HEK293T (cell line): ENCODE results near the gene SLC47A2.
"Not testable (repeated sequence)": the region's sequence is repeated elsewhere in the genome, so short reads cannot be mapped to it uniquely, and the experiment has no call there.

Experiments
- CTCF ChIA-PET: fragments of 350-600 bp; formaldehyde crosslinking; extraction: SDS; loops from one replicate; lab custom pipeline; 2021; ENCODE audit warnings: antibody characterized with exemption, inconsistent platforms; lab: Yijun Ruan, JAX
- POLR2A ChIA-PET: fragments of 350-600 bp; formaldehyde crosslinking; extraction: SDS; loops from one replicate; lab custom pipeline; 2020; ENCODE audit warnings: antibody characterized with exemption, inconsistent platforms; lab: Yijun Ruan, JAX
- DNase-seq: peaks from one replicate; pipeline ENCODE4 v3.0.0; 2012; ENCODE audit warnings: mixed read lengths; ENCODE audit errors: extremely low spot score
- ARNT ChIP-seq: fragments of 450-650 bp; IDR thresholded peaks from 2 replicates; pipeline ENCODE4 v1.6.1; 2017; ENCODE audit warnings: mild to moderate bottlenecking
- BHLHE40 ChIP-seq: fragments of 450-650 bp; IDR thresholded peaks from 2 replicates; pipeline ENCODE4 v1.6.1; 2016; ENCODE audit warnings: mild to moderate bottlenecking, moderate library complexity, borderline replicate concordance
- CTBP1 ChIP-seq: fragments of 450-650 bp; IDR thresholded peaks from 2 replicates; pipeline ENCODE4 v1.6.1; 2016; ENCODE audit warnings: borderline replicate concordance
- ELF4 ChIP-seq: fragments of 450-650 bp; IDR thresholded peaks from 2 replicates; pipeline ENCODE4 v1.6.1; 2017; ENCODE audit warnings: antibody characterized with exemption
- FOXA1 ChIP-seq: fragments of 450-650 bp; IDR thresholded peaks from 2 replicates; pipeline ENCODE4 v1.6.1; 2016; ENCODE audit warnings: mild to moderate bottlenecking
- FOXK2 ChIP-seq: fragments of 450-650 bp; IDR thresholded peaks from 2 replicates; pipeline ENCODE4 v1.6.1; 2016; ENCODE audit warnings: mild to moderate bottlenecking
- FOXM1 ChIP-seq: fragments of 450-650 bp; IDR thresholded peaks from 2 replicates; pipeline ENCODE4 v1.6.1; 2017; ENCODE audit warnings: mild to moderate bottlenecking, borderline replicate concordance
- HDGF ChIP-seq: fragments of 450-650 bp; IDR thresholded peaks from 2 replicates; pipeline ENCODE4 v1.6.1; 2017; ENCODE audit warnings: antibody characterized with exemption, borderline replicate concordance
- L3MBTL2 ChIP-seq: fragments of 450-650 bp; conservative IDR thresholded peaks from 2 replicates; pipeline ENCODE4 v1.6.1; 2016; ENCODE audit warnings: mild to moderate bottlenecking
- LEF1 ChIP-seq: fragments of 450-650 bp; IDR thresholded peaks from 2 replicates; pipeline ENCODE4 v1.6.1; 2017; ENCODE audit warnings: mild to moderate bottlenecking, borderline replicate concordance
- NFRKB ChIP-seq: fragments of 450-650 bp; IDR thresholded peaks from 2 replicates; pipeline ENCODE4 v1.6.1; 2016; ENCODE audit warnings: mild to moderate bottlenecking, moderate library complexity
- SP1 ChIP-seq: fragments of 450-650 bp; IDR thresholded peaks from 2 replicates; pipeline ENCODE4 v1.6.1; 2017
- SUZ12 ChIP-seq: fragments of 450-650 bp; IDR thresholded peaks from 2 replicates; pipeline ENCODE4 v1.6.1; 2016; ENCODE audit warnings: mild to moderate bottlenecking
- TARDBP ChIP-seq: fragments of 450-650 bp; IDR thresholded peaks from 2 replicates; pipeline ENCODE4 v1.6.1; 2016
- ZNF384 ChIP-seq: fragments of 450-650 bp; IDR thresholded peaks from 2 replicates; pipeline ENCODE4 v1.6.1; 2016
- TF ChIP-seq, protein P1 (sequence below): fragments of 450-650 bp; IDR thresholded peaks from 2 replicates; pipeline ENCODE4 v1.6.1; 2016

Gene SLC47A2, protein sequence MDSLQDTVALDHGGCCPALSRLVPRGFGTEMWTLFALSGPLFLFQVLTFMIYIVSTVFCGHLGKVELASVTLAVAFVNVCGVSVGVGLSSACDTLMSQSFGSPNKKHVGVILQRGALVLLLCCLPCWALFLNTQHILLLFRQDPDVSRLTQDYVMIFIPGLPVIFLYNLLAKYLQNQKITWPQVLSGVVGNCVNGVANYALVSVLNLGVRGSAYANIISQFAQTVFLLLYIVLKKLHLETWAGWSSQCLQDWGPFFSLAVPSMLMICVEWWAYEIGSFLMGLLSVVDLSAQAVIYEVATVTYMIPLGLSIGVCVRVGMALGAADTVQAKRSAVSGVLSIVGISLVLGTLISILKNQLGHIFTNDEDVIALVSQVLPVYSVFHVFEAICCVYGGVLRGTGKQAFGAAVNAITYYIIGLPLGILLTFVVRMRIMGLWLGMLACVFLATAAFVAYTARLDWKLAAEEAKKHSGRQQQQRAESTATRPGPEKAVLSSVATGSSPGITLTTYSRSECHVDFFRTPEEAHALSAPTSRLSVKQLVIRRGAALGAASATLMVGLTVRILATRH

GRCh38 chr17:19716108-19717030 is at the start of gene SLC47A2:
Gene SLC47A2 (minus strand): TSS chr17:19716584. CDS start chr17:19716555, 29 bp downstream.
- TF ChIP-seq LEF1, result no peak
- no peak for TF ChIP-seq ZNF384
- TF ChIP-seq SUZ12, result no peak
- no peak for TF ChIP-seq ELF4
- TF ChIP-seq, protein P1, sequence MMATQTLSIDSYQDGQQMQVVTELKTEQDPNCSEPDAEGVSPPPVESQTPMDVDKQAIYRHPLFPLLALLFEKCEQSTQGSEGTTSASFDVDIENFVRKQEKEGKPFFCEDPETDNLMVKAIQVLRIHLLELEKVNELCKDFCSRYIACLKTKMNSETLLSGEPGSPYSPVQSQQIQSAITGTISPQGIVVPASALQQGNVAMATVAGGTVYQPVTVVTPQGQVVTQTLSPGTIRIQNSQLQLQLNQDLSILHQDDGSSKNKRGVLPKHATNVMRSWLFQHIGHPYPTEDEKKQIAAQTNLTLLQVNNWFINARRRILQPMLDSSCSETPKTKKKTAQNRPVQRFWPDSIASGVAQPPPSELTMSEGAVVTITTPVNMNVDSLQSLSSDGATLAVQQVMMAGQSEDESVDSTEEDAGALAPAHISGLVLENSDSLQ, result no peak
- no peak for TF ChIP-seq ARNT
- no peak for TF ChIP-seq FOXA1
- no peak for TF ChIP-seq L3MBTL2
- no peak for TF ChIP-seq TARDBP
- TF ChIP-seq FOXK2, result no peak
- TF ChIP-seq NFRKB, result no peak
- no peak for TF ChIP-seq FOXM1
- TF ChIP-seq SP1, result no peak
- no peak for TF ChIP-seq CTBP1
- TF ChIP-seq BHLHE40, result no peak
- no peak for DNase-seq
- ChIA-PET CTCF (interaction anchor here (0.7 kb wide), 1 partner anchor 195 kb away, joined by 4 read pairs; no protein-coding TSS in a partner anchor), POLR2A (interaction anchor here (1.0 to 2.1 kb wide), 3 partner anchors 68 to 182 kb away, joined by 3 to 7 read pairs (median 3); partner anchors contain the start of genes ALDH3A2 and SLC47A1)

GRCh38 chr17:19766016-19766415 is 49.6 kb upstream of the SLC47A2 start:
- POLR2A ChIA-PET, result interaction anchor here (1.2 to 1.4 kb wide), 2 partner anchors 117 to 388 kb away, joined by 5 to 11 read pairs; partner anchors contain the start of genes ALDH3A2 and MAPK7
- DNase-seq, result no peak
- CTCF ChIA-PET, result interaction anchor here (0.6 to 2.0 kb wide), 19 partner anchors 10 to 404 kb away, joined by 3 to 12 read pairs (median 3); partner anchors contain the start of genes ALDH3A2 and B9D1
- TF ChIP-seq FOXA1 (no peak), HDGF (no peak), CTBP1 (no peak), BHLHE40 (no peak), ZNF384 (no peak), ELF4 (no peak), ARNT (no peak), FOXM1 (no peak), SP1 (no peak), L3MBTL2 (no peak)
- TF ChIP-seq, protein P1, result no peak

DNA sequence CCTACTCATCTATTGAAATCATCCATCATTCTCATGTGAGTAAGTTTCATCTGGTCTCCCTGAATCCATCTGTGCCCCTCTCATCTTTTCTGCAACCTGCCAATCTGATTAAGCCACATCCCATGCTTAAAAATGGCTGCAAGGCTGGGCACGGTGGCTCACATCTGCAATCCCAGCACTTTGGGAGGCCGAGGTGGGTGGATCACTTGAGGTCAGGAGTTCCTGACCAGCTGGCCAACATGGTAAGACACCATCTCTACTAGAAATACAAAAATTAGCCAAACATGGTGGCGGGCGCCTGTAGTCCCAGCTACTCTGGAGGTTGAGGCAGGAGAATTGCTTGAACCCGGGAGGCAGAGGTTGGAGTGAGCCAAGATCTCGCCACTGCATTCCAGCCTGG is 47.6 kb upstream of the SLC47A2 start:
- ChIA-PET CTCF (interaction anchor here (0.6 to 3.4 kb wide), 8 partner anchors 8 to 401 kb away, joined by 3 to 28 read pairs (median 14); partner anchors contain the start of gene B9D1), POLR2A (interaction anchor here (1.2 to 7.2 kb wide), 2 partner anchors 19 to 386 kb away, joined by 3 to 46 read pairs; partner anchors contain the start of gene MAPK7)
- DNase-seq, result not testable (repeated sequence)

DNA sequence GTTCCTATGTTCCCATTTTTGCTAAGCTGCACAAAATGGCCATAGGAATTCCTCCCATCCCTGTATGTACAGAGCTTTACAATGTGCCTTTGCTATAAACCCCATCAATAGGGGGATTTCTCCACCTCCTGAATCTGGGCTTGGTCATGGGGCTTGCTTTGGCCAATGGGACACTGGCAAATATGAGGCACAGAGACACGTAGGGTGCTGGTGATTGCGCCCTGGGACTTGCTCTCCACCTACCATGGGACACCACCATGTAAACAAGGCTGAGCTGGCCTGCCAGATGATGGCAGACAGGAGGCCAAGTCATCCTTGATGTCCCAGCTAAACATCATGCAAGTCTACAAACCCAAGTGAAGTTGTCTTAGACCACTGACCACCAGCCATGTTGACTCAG is 47.0 kb upstream of the SLC47A2 start:
- no peak for DNase-seq
- ChIA-PET CTCF (interaction anchor here (0.8 to 3.4 kb wide), 10 partner anchors 9 to 400 kb away, joined by 3 to 28 read pairs (median 14); partner anchors contain the start of genes ALDH3A2 and B9D1), POLR2A (interaction anchor here (1.2 to 7.2 kb wide), 6 partner anchors 9 to 385 kb away, joined by 3 to 46 read pairs (median 4); partner anchors contain the start of genes ALDH3A2 and MAPK7)
- TF ChIP-seq SP1 (no peak), L3MBTL2 (no peak), LEF1 (no peak), FOXA1 (no peak), ARNT (no peak), NFRKB (no peak), SUZ12 (no peak), ZNF384 (no peak)
- TF ChIP-seq, protein P1, result no peak

- TF ChIP-seq NFRKB (no peak), FOXM1 (no peak; the same call in 1 of the 2 replicates), ZNF384 (no peak), LEF1 (no peak), ELF4 (no peak), SP1 (no peak), CTBP1 (no peak), L3MBTL2 (no peak)
- TF ChIP-seq, protein P1, result no peak
- peak; percentile 85 for DNase-seq
- POLR2A ChIA-PET, result interaction anchor here (0.8 to 7.2 kb wide), 9 partner anchors 9 to 476 kb away, joined by 3 to 46 read pairs (median 4); partner anchors contain the start of genes ALDH3A2 and MAPK7
- CTCF ChIA-PET, result interaction anchor here (0.6 to 3.4 kb wide), 26 partner anchors 9 to 399 kb away, joined by 3 to 28 read pairs (median 4); partner anchors contain the start of genes ALDH3A2, B9D1 and MAPK7
Measured at GRCh38 chr17:19762515-19762961, 46.2 kb upstream of the SLC47A2 start.
